ENCODE results near the gene SLC9A9.

DNA sequence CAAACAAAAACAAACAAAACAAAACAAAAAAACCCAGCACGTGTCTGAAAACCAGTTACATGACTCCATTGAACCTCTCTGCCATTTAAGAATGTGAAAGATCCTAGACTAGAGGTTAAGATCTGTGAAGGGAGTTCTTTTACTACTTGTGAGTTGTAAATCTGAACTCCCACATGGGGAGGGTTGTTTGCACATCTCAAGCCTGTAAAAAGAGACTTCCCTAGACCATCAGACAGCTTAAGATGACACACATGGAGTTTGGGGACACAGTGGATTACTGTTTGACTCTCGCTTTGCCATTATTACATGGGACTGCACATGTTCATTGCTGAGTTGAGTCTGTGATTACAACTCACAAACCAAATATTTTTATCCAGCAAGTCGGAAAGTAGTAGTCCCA lies 171.5 kb downstream of the SLC9A9 start:
- TF ChIP-seq, protein P1, sequence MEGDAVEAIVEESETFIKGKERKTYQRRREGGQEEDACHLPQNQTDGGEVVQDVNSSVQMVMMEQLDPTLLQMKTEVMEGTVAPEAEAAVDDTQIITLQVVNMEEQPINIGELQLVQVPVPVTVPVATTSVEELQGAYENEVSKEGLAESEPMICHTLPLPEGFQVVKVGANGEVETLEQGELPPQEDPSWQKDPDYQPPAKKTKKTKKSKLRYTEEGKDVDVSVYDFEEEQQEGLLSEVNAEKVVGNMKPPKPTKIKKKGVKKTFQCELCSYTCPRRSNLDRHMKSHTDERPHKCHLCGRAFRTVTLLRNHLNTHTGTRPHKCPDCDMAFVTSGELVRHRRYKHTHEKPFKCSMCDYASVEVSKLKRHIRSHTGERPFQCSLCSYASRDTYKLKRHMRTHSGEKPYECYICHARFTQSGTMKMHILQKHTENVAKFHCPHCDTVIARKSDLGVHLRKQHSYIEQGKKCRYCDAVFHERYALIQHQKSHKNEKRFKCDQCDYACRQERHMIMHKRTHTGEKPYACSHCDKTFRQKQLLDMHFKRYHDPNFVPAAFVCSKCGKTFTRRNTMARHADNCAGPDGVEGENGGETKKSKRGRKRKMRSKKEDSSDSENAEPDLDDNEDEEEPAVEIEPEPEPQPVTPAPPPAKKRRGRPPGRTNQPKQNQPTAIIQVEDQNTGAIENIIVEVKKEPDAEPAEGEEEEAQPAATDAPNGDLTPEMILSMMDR (IDR thresholded peaks at IDR 0.05; ENCODE audit: low read depth, low read length, missing input control), result no peak
- TF ChIP-seq, protein P2, sequence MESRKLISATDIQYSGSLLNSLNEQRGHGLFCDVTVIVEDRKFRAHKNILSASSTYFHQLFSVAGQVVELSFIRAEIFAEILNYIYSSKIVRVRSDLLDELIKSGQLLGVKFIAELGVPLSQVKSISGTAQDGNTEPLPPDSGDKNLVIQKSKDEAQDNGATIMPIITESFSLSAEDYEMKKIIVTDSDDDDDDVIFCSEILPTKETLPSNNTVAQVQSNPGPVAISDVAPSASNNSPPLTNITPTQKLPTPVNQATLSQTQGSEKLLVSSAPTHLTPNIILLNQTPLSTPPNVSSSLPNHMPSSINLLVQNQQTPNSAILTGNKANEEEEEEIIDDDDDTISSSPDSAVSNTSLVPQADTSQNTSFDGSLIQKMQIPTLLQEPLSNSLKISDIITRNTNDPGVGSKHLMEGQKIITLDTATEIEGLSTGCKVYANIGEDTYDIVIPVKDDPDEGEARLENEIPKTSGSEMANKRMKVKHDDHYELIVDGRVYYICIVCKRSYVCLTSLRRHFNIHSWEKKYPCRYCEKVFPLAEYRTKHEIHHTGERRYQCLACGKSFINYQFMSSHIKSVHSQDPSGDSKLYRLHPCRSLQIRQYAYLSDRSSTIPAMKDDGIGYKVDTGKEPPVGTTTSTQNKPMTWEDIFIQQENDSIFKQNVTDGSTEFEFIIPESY (IDR thresholded peaks at IDR 0.05), result no peak
- TF ChIP-seq FOXA1 (IDR thresholded peaks at IDR 0.05) (no peak), NR2F2 (IDR thresholded peaks at IDR 0.05) (no peak), FOXA2 (IDR thresholded peaks at IDR 0.05) (no peak), JUND (IDR thresholded peaks at IDR 0.05) (no peak), TAF1 (conservative IDR thresholded peaks at IDR 0.05) (no peak), YY1 (IDR thresholded peaks at IDR 0.05) (no peak), RXRA (IDR thresholded peaks at IDR 0.05) (no peak), RAD21 (IDR thresholded peaks at IDR 0.05) (no peak), SP1 (IDR thresholded peaks at IDR 0.05) (no peak)
